HEK293 (cell line): ENCODE data around the gene BCAT1.

Source experiments
- CTCF ChIA-PET: fragments of 350-600 bp; formaldehyde crosslinking; extraction: SDS; loops from one replicate; lab custom pipeline; 2021; ENCODE audit warnings: antibody characterized with exemption; lab: Yijun Ruan, JAX
- POLR2A ChIA-PET: fragments of 300-600 bp; formaldehyde crosslinking; extraction: SDS; loops from one replicate; lab custom pipeline; 2020; ENCODE audit warnings: antibody characterized with exemption, inconsistent platforms; lab: Yijun Ruan, JAX
- H3K27ac ChIP-seq: fragments of 200-500 bp; sonication (Bioruptor generic); 2 replicates; pipeline ENCODE4 v1.5.1; 2014; ENCODE audit warnings: low read depth, low read length, control low read depth, inconsistent platforms; ENCODE audit errors: extremely low read depth
- H3K36me3 ChIP-seq, 2 experiments: fragments of 200-500 bp in 1 of 2; sonication (Bioruptor generic) in 1 of 2; 1 replicate in 1 of 2; 2 replicates in 1 of 2; pipeline ENCODE4 v1.5.1; 2014 to 2017; ENCODE audit warnings: inconsistent platforms in 2 of 2, low read length in 2 of 2; ENCODE audit not compliant: control insufficient read depth in 2 of 2, insufficient read depth in 1 of 2
- H3K4me1 ChIP-seq: fragments of 200-500 bp; sonication (Bioruptor generic); 2 replicates; pipeline ENCODE4 v1.5.1; 2014; ENCODE audit warnings: mild to moderate bottlenecking, low read length, inconsistent platforms; ENCODE audit not compliant: control insufficient read depth, insufficient read depth
- H3K4me3 ChIP-seq: 2 replicates; pipeline ENCODE4 v1.5.1; 2011; ENCODE audit warnings: low read depth, mild to moderate bottlenecking, control low read depth, low read length, moderate library complexity
- H3K9me3 ChIP-seq: fragments of 200-500 bp; sonication (Bioruptor generic); 2 replicates; pipeline ENCODE4 v1.5.1; 2014; ENCODE audit warnings: low read depth, low read length, inconsistent platforms; ENCODE audit not compliant: control insufficient read depth, insufficient read depth
- KLF8 ChIP-seq: fragments of 450-650 bp; formaldehyde crosslinking; IDR thresholded peaks from 2 replicates; pipeline ENCODE4 v1.5.1; 2016; ENCODE audit warnings: missing biosample characterization, missing genetic modification characterization
- RBAK ChIP-seq: fragments of 450-650 bp; formaldehyde crosslinking; IDR thresholded peaks from 2 replicates; pipeline ENCODE4 v1.5.1; 2016; ENCODE audit warnings: missing biosample characterization, missing genetic modification characterization
- ZNF221 ChIP-seq: fragments of 450-650 bp; formaldehyde crosslinking; IDR thresholded peaks from 2 replicates; pipeline ENCODE4 v1.5.1; 2017; ENCODE audit warnings: missing biosample characterization, missing genetic modification characterization, borderline replicate concordance
- ZNF394 ChIP-seq: fragments of 450-650 bp; formaldehyde crosslinking; IDR thresholded peaks from 2 replicates; pipeline ENCODE4 v1.5.1; 2016; ENCODE audit warnings: missing biosample characterization, missing genetic modification characterization, mild to moderate bottlenecking, moderate library complexity, borderline replicate concordance
- ZNF585B ChIP-seq: fragments of 450-650 bp; formaldehyde crosslinking; IDR thresholded peaks from 2 replicates; pipeline ENCODE4 v1.5.1; 2016; ENCODE audit warnings: missing biosample characterization, missing genetic modification characterization
- ZNF626 ChIP-seq: fragments of 450-650 bp; sonication (Bioruptor Pico); formaldehyde crosslinking; IDR thresholded peaks from 2 replicates; pipeline ENCODE4 v1.5.1; 2018; ENCODE audit warnings: missing biosample characterization, missing genetic modification characterization, inconsistent platforms
- ZNF645 ChIP-seq: fragments of 450-650 bp; formaldehyde crosslinking; IDR thresholded peaks from 2 replicates; pipeline ENCODE4; 2016; ENCODE audit warnings: missing biosample characterization, missing genetic modification characterization
- ZNF704 ChIP-seq: fragments of 450-650 bp; formaldehyde crosslinking; IDR thresholded peaks from 2 replicates; pipeline ENCODE4 v1.5.1; 2016; ENCODE audit warnings: missing biosample characterization, missing genetic modification characterization
- ZNF768 ChIP-seq: fragments of 450-650 bp; formaldehyde crosslinking; IDR thresholded peaks from 2 replicates; pipeline ENCODE4 v1.5.1; 2018; ENCODE audit warnings: missing biosample characterization, mild to moderate bottlenecking, missing genetic modification characterization
- ZNF785 ChIP-seq: fragments of 450-650 bp; formaldehyde crosslinking; IDR thresholded peaks from 2 replicates; pipeline ENCODE4 v1.5.1; 2016; ENCODE audit warnings: missing biosample characterization, missing genetic modification characterization
- ZNF792 ChIP-seq: fragments of 450-650 bp; formaldehyde crosslinking; IDR thresholded peaks from 2 replicates; pipeline ENCODE4 v1.5.1; 2016; ENCODE audit warnings: missing biosample characterization, missing genetic modification characterization
- ZSCAN16 ChIP-seq: fragments of 450-650 bp; formaldehyde crosslinking; IDR thresholded peaks from 2 replicates; pipeline ENCODE4 v1.5.1; 2016; ENCODE audit warnings: missing biosample characterization, missing genetic modification characterization
- TF ChIP-seq, protein P1 (sequence below): fragments of 450-650 bp; formaldehyde crosslinking; IDR thresholded peaks from 2 replicates; pipeline ENCODE4 v1.5.1; 2016; ENCODE audit warnings: missing biosample characterization, missing genetic modification characterization
- TF ChIP-seq, protein P2 (sequence below): fragments of 450-650 bp; formaldehyde crosslinking; IDR thresholded peaks from 2 replicates; pipeline ENCODE4 v1.5.1; 2016; ENCODE audit warnings: missing biosample characterization, missing genetic modification characterization

The BCAT1 gene

GRCh38 chr12:24979329-24979728 is 30.4 kb upstream of the BCAT1 start (continued):
- no peak for TF ChIP-seq ZNF704 (tag by site-specific recombination)

- TF ChIP-seq ZNF785 (tag by site-specific recombination) (no peak), KLF8 (tag by site-specific recombination) (no peak), ZSCAN16 (no peak), ZNF585B (tag by site-specific recombination) (no peak), ZNF626 (tag by site-specific recombination) (no peak), ZNF792 (tag by site-specific recombination) (no peak), RBAK (tag by site-specific recombination) (no peak), ZNF645 (tag by site-specific recombination) (no peak), ZNF394 (tag by site-specific recombination) (no peak)
- TF ChIP-seq, protein P1, sequence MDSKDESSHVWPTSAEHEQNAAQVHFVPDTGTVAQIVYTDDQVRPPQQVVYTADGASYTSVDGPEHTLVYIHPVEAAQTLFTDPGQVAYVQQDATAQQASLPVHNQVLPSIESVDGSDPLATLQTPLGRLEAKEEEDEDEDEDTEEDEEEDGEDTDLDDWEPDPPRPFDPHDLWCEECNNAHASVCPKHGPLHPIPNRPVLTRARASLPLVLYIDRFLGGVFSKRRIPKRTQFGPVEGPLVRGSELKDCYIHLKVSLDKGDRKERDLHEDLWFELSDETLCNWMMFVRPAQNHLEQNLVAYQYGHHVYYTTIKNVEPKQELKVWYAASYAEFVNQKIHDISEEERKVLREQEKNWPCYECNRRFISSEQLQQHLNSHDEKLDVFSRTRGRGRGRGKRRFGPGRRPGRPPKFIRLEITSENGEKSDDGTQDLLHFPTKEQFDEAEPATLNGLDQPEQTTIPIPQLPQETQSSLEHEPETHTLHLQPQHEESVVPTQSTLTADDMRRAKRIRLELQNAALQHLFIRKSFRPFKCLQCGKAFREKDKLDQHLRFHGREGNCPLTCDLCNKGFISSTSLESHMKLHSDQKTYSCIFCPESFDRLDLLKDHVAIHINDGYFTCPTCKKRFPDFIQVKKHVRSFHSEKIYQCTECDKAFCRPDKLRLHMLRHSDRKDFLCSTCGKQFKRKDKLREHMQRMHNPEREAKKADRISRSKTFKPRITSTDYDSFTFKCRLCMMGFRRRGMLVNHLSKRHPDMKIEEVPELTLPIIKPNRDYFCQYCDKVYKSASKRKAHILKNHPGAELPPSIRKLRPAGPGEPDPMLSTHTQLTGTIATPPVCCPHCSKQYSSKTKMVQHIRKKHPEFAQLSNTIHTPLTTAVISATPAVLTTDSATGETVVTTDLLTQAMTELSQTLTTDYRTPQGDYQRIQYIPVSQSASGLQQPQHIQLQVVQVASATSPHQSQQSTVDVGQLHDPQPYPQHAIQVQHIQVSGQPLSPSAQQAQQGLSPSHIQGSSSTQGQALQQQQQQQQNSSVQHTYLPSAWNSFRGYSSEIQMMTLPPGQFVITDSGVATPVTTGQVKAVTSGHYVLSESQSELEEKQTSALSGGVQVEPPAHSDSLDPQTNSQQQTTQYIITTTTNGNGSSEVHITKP (tag by site-specific recombination), result no peak
- TF ChIP-seq, protein P2, sequence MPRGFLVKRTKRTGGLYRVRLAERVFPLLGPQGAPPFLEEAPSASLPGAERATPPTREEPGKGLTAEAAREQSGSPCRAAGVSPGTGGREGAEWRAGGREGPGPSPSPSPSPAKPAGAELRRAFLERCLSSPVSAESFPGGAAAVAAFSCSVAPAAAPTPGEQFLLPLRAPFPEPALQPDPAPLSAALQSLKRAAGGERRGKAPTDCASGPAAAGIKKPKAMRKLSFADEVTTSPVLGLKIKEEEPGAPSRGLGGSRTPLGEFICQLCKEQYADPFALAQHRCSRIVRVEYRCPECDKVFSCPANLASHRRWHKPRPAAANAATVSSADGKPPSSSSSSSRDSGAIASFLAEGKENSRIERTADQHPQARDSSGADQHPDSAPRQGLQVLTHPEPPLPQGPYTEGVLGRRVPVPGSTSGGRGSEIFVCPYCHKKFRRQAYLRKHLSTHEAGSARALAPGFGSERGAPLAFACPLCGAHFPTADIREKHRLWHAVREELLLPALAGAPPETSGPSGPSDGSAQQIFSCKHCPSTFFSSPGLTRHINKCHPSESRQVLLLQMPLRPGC, result no peak
- H3K4me3 ChIP-seq, result no peak overlapping the region
- no peak overlapping the region for H3K27ac ChIP-seq
- 0 out of 2 replicates have a peak, but pooled peaks cover 2% of the 10 kb centered on the region for H3K4me1 ChIP-seq
- no peaks in the 10 kb centered on the region for H3K9me3 ChIP-seq
- ChIA-PET CTCF (interaction anchor here (0.5 kb wide), 1 partner anchor 153 kb away, joined by 3 read pairs; no protein-coding TSS in a partner anchor), POLR2A (no interaction called here)
- H3K36me3 ChIP-seq, result no peaks in the 10 kb centered on the region
Measured at GRCh38 chr12:24977711-24978110, 28.8 kb upstream of the BCAT1 start.

- ChIA-PET CTCF (no interaction called here), POLR2A (no interaction called here)
- Histone ChIP-seq H3K27ac (no peak overlapping the region), H3K9me3 (no peaks in the 10 kb centered on the region), H3K36me3 (no peaks in the 10 kb centered on the region), H3K4me3 (no peak overlapping the region), H3K4me1 (0 out of 2 replicates have a peak, but pooled peaks cover 2% of the 10 kb centered on the region)
- TF ChIP-seq ZNF768 (tag by site-specific recombination) (peak; percentile 57; the same call in 1 of the 2 replicates), ZNF221 (tag by site-specific recombination) (no peak)
Measured at GRCh38 chr12:24977060-24977459, 28.2 kb upstream of the BCAT1 start.
